ENCODE results near the gene TRIM9. TPM values are rescaled to one million over a fixed set of nuclear protein-coding genes. Genes with fewer than 3 reads are reported as not detected.

Gene TRIM9
- total and polyA plus RNA-seq, 2 donors (not counting 3 experiments of a cell fraction or from before 2014, with no cell fraction given), result not detected

- Histone ChIP-seq H3K4me3 (replicated peaks in 1 of 3; ENCODE audit: insufficient read depth in 1 of 3, low read depth in 1 of 3, low read length in 3 of 3) (no peak overlapping the region), H3K27me3 (ENCODE audit: control insufficient read depth in 2 of 2, insufficient read depth in 2 of 2, low read length in 2 of 2) (peaks cover 0 to 7% of the 10 kb centered on the region in 2 experiments), H3K27ac (ENCODE audit: insufficient read depth, low read depth, low read length) (no peak overlapping the region), H2AFZ (ENCODE audit: low read depth, low read length) (no peak overlapping the region), H3K4me1 (ENCODE audit: control insufficient read depth, extremely low read depth, insufficient read depth, low read length) (no peaks in the 10 kb centered on the region), H3K9ac (replicated peaks; ENCODE audit: extremely low read depth, insufficient read depth, low read length) (no peak overlapping the region), H3K36me3 (ENCODE audit: control insufficient read depth in 2 of 2, extremely low read depth in 1 of 2, insufficient read depth in 2 of 2, low read length in 2 of 2) (no peaks in the 10 kb centered on the region), H3K9me1 (replicated peaks; ENCODE audit: control insufficient read depth, extremely low read depth, insufficient read depth, low read length) (no peaks in the 10 kb centered on the region), H3K4me2 (ENCODE audit: insufficient read depth, low read length) (no peak overlapping the region), H4K20me1 (replicated peaks; ENCODE audit: control insufficient read depth, extremely low read depth, insufficient read depth, low read length) (no peaks in the 10 kb centered on the region), H3K9me3 (replicated peaks; ENCODE audit: control insufficient read depth, insufficient read depth, low read length) (no peaks in the 10 kb centered on the region), H3K79me2 (ENCODE audit: control insufficient read depth, insufficient read depth, low read length) (no peaks in the 10 kb centered on the region)
- BruUV-seq (replicated peaks), result no TSS peak
- FAIRE-seq, result no peak
- intact Hi-C loops (cut with micrococcal nuclease) (no loop called here), dilution Hi-C loops (cut with MboI; ENCODE audit: extremely low pct_ligation_motif_present, low sequenced_read_pairs) (no loop called here)
- no peak for DNase-seq (ENCODE audit: low read depth, low spot score)
- POLR2A ChIA-PET, result no interaction called here
- CTCF ChIA-PET, result no interaction called here
- TF ChIP-seq JUN (IDR thresholded peaks at IDR 0.05; ENCODE audit: borderline replicate concordance, insufficient read depth, insufficient read length, low read depth), result no peak
- no peak for TF ChIP-seq MYC (IDR thresholded peaks at IDR 0.05; ENCODE audit: low read depth, low read length)
- TF ChIP-seq POLR2A (IDR thresholded peaks at IDR 0.05; ENCODE audit: low read depth, low read length), result no peak
- no peak for TF ChIP-seq CTCF (IDR thresholded peaks at IDR 0.05; ENCODE audit: extremely low read depth in 1 of 2, insufficient read depth in 1 of 2, low read depth in 1 of 2, low read length in 2 of 2)
- TF ChIP-seq MAX (IDR thresholded peaks at IDR 0.05; ENCODE audit: insufficient read depth, insufficient read length), result no peak
- no peak for TF ChIP-seq POLR2AphosphoS5 (IDR thresholded peaks at IDR 0.05; ENCODE audit: insufficient read depth, low read depth, low read length)
- no peak for TF ChIP-seq GATA2 (IDR thresholded peaks at IDR 0.05; ENCODE audit: insufficient read depth, insufficient read length, low read depth, low read length)
- TF ChIP-seq FOS (IDR thresholded peaks at IDR 0.05; ENCODE audit: borderline replicate concordance, insufficient read depth, low read length), result no peak
- no peak for TF ChIP-seq EZH2 (IDR thresholded peaks at IDR 0.05; ENCODE audit: borderline replicate concordance, low read depth, low read length, severe bottlenecking)
These were observed 44.3 kb upstream of the TRIM9 start for GRCh38 chr14:51139121-51139681.

Data from endothelial cell of umbilical vein (primary cell).